Activated naive CD4-positive, alpha-beta T cell (primary cell): ENCODE data around the gene GRK1.

ENCODE experiments used
- DNase-seq, 4 experiments: peaks; one replicate each; lab custom pipeline; 2025; lab: John Stamatoyannopoulos, UW

The GRK1 gene

DNA sequence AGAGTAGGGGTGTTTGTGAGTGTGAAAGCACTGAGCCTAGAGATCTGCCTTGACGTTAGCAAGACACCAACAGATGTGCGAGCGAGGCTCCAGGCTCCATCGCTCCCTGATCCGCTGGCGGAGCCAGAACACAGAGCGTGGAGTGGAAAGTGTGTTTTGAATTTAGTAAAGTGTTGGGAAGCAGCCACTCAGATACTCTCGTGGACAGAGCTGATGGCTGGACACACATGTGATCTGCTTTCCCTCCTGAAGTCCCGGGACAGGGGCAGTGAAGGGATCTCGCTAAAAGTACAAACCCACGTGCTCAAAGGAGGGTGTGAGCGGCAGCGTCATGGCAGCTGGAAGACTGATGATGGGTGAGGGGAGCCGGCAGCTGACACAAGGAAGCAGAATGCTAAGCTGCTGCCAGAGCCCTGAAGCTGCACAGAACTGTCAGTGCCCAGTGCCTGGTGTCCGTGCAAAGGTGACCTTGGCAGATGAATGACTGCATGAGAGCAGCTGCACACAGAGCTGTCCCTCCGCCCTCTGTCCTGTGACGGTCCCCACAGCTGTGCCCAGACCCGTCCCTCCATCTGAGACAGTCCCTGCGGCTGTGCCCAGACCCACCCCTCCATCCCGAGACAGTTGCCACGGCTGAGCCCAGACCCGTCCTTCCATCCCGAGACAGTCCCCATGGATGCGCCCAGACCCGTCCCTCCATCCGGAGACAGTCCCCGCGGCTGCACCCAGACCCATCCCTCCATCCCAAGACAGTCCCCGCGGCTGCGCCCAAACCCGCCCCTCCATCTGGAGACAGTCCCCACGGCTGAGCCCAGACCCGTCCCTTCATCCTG, 62.4 kb downstream of the GRK1 start:
- DNase-seq, result no peak

DNA sequence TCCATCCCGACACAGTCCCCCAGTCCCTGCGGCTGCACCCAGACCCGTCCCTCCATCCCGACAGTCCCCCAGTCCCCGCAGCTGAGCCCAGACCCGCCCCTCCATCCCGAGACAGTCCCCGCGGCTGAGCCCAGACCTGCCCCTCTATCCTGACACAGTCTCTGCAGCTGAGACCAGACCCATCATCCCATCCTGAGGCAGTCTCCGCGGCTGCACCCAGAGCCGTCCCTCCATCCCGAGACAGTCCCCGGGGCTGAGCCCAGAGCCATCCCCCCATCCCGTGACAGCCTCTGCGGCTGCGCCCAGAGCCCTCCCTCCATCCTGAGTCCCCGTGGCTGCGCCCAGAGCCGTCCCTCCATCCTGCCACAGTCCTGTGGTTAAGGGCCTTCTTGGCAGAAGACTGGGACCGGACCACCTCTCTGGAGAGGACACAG, 63.3 kb downstream of the GRK1 start:
- DNase-seq, result no peak

DNA sequence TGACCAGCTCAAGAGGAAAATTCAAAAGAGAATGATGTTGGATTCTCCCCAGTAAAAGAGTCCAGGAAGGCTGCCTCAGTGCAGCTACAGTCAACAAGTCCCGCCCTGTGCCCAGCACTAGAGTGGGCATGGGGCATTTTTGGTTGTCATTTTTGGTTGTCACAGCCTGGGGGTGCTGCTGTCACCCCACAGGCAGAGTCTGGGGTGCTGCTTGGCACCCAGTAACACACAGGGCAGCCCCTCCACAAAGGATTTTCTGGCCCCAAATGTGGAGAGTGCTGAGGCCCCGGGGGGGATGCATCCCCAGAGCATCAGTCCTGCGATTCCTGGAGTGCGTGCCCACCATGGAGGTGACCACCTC, 63.8 kb downstream of the GRK1 start:
- no peak for DNase-seq

DNA sequence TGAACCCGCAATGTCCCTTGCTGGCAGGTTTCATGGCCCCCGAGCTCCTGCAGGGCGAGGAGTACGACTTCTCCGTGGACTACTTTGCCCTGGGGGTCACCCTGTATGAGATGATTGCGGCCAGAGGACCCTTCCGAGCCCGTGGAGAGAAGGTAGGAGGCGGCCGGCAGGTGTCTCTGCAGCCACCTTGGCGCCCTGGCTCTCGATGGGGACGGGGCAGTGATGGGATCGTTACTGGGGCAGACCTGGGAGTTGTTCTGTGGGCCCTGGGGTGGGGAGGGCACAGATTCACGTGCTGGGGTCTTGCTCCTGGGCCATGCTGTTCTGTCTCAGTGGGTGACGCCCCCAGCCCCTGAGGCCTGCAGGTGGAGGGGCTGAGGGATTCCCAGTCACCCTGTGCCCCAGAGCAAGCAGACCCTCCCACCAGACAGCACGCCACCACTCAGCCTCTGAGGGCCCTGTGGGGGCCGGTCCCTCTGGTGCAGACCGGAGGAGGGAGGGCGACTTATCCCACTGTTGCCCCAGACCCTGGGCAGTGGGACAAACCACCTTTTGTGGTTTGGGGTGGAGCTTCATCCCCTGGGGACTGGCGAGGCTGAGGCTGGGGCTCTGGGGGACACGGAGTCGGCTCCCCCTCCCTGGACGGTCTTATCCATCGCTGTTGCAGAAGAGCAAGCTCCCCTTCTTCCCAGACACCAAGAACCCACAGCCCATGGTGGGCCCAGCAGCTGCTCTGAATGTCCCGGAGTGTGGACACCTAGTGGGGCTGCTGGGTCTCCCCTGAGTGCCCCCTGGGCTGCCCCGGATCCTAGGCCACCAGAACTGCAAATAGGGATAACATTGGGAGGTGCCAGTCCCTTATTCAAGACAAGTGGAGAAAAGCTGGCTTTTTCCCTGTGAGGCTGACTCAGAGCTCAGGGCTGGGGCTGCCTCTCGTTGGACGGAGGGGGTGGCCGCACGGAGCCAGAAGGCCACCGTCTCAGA, 64.5 kb downstream of the GRK1 start:
- DNase-seq, result no peak

DNA sequence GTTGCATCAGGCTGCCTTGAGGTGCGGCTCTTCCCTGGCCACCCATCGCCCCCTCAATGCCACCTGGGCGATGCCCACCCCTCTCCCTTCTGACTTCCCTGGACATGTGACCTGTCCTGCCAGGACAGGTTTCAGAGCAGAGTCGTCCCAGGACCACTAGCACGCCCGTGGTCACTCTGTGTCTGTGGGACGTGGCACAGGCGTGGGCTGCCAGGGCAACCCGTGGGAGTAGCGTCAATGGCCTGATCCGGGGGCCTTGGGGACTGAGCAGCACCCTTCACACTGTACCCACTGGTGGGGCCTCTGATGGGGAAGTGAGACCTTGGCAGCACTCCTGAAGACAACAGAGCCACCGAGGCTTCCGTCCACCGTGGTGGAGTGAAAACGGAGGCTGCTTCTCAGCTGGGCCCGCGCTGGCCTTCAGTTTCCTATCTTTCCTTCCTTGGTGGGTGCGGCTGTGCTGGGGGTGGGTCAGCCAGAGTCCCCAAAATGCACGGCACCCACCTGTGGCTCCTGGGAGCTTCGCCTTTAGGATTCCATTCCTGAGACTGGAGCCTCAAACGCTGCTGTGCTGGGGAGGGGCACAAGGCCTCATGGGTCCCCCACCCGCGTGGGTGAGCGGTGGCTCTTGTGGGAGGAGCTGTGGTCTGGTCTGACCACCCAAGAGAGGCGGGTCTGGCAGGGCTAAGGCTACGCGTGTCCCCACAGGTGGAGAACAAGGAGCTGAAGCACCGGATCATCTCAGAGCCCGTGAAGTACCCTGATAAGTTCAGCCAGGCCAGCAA, 65.3 kb downstream of the GRK1 start:
- no peak for DNase-seq

DNA sequence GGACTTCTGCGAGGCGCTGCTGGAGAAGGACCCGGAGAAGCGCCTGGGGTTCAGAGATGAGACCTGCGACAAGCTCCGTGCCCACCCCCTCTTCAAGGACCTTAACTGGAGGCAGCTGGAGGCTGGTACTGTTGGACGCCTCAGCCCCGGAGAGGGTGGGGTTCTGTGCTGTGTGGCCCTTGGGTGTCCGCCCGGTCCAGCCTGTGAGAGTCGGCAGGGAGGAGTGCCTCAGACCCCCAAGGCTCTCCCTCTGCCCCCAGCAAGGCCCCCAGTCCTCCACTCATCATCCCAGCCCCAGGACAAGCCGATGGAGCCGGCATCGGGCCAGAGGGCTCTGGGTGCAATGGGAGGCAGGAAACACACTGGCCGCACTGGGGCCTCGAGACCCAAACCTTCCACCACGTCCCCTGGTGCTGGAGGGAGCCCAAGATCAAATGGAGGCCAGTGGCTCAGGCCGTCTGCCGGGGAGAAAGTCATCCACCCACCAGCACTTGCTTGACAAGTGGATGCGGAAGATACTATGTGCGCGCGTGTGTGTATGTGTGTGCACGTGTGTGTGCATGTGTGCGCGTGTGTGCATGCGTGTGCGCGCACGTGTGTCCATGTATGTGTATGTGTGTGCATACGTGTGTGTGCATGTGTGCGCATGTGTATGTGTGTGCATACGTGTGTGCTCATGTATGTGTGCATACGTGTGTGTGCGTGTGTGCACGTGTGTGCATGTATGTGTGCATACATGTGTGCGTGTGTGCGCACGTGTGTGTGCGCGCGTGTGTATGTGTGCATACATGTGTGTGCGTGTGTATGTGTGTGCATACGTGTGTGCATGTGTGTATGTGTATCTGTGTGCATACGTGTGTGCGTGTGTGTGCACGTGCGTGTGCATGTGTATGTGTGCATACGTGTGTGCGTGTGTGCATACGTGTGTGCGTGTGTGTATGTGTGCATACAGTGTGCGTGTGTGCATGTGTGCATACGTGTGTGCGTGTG, 66.2 kb downstream of the GRK1 start:
- DNase-seq, result no peak

DNA sequence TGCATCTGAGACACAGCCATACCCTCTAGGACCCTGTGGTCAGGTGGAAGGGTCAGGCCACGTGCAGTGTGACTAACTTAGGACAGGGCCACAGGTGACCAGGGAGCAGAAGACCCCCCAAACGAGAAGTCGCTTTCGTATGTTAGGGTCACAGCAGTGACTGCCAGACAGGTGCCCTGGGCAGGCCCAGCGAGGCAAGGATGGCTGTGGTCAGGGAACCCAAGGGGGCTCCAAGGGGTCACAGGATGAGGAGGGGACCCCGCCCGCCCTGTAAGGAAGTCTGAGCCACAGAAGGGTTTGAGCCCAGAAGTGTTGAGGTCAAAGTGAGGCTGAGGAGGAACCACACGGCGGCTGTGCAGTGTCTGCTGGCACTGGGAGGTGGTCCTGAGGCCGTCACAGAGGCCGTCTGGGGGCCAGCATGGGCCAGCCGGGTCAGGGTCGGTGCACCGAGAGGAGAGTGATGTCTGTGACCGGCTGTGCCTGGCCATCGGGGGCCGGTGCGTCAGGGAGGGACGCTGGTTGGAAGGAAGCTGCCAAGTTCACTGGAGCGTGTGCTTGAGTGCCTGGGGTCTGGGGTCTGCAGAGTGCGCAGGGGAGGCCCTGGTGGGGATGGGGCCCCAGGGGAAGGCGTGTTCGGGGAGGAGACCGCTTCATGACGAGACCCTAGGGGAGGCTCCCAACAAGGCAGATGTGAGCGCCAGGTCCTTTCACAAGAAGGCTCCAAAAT, 67.2 kb downstream of the GRK1 start:
- DNase-seq, result no peak

DNA sequence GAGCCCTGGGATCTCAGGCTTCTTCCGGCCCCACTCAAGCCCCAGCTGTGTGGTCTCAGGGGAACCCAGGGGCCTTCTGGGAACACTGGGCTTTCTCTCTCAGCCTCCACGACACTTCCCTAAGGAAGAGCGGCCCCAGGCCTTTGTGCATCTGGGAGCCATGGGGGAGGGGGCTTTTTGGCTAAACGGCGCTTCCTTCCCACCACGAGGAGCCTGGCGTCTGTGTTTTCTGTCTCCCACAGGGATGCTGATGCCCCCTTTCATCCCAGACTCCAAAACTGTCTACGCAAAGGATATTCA, 67.8 kb downstream of the GRK1 start:
- DNase-seq, result no peak

DNA sequence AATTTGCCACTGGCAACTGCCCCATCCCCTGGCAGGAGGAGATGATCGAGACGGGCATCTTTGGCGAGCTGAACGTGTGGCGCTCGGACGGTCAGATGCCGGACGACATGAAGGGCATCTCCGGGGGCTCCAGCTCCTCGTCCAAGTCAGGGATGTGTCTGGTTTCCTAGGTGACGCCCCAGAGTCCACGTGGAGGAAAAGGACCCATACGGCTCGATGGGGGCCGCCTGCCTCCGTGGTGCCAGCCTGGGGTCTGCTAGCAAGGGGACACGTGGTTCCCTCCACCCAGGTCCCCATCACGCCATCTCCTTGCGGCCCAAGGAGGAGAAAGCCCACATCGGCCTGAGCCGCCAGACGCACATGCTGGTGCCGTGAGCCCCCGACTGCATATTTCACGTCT, 68.2 kb downstream of the GRK1 start:
- no peak for DNase-seq

DNA sequence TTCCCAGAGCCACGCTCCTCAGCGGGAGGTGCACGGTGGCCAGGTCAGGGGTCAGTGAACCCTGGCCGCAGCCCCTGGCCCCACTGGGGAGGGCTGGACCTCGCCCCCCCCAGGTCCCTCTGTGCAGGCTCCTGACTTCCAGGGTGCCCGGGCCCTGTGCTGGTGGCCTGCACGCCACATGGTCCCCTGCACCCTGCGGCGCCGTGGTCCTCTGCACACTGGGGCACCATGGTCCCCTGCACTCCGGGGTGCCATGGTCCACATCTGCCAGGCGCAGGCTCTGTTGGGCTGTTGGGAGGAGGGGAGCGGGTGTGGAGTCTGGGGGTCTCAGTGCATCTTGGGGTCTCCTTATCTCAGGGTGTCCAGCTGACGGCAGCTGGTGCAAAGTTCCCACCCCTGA, 68.7 kb downstream of the GRK1 start:
- no peak for DNase-seq

DNA sequence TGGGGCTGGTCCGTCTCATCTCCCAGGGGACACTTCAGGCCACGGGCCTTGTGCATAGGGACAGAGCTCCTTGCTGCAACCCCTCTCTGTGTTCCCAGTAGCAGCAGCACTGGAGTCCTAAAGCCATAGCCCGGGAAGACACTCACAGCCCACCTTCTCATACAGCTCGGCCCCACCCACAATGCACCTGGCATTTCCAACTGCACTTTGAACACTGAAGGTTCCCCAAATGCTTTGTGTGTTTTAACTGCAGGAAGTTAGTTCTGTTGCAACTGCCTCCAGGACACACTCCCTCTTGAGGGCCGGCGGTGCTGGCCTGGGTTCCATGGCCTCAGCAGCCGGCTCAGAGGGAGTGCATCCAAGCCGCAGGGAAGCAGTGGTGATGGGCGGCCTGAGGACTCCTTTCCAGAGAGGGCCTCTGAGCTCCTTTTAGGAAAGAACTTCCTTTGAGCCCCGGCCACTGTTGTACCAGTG, 69.3 kb downstream of the GRK1 start:
- no peak for DNase-seq

DNA sequence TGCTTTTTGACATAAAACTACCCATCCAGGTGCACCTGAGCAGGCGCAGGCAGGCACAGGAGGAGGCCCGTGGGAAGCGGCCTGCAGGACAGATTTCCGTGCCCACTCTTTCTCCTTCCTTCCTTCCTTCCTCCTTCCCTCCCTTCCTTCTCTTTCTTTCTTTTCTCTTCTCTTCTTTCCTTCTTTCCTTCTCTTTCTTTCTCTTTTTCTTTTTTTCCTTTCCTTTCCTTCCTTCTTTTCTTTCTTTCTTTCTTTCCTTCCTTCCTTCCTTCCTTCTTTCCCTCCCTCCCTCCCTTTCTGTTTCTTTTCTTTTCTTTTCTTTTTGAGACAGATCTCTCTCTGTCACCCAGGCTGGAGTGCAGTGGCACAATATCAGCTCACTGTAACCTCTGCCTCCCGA, 70.8 kb downstream of the GRK1 start:
- no peak for DNase-seq

DNA sequence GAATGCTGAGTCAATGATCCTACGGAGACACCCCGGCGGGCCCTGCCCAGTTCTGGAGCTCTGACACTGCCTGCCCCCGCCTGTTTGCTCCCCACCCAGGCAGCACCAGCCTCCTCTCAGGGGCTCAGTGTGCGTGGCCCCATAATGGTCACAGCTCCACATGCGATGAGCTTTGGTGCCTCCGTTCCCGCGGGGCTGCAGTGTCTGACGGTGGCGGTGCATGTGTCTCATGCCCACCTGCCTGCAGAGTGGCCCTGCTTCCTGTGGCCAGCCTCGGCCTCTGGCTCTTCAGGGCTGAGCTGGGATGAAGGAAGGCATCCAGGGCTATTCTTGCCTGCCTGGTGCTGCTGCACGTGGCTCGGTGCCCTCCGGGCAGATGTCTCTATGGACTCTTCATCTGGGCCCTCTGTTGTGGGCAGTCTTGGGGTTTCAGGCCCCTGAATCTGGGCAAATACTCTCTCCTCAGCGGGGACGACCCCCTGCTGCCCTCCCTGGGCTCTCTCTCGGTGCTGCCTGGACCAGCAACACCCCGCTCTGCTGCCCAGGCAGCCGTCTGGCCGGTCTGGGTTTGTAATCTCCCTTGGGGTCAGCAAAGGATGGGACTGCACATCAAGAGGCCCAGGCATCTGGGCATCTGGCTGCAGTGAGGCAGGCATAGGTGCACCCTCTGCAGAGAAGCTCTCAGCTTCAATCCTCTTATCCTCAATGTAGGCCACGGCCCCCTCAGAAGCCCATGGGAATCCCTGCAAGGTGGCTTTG, 72.7 kb downstream of the GRK1 start:
- no peak for DNase-seq

DNA sequence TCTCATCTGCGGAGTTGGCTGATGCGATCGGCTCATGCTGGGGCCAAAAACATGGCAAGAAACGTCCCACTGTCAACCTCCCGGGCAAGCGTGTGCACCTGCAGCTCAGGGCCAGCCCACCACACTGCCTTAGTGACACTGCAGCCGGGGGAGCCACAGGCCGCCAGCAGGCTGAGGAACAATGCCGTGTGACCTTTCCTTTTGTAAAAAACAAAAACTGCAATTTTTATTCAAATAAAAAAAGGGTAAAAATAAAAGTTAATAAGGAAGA, 73.2 kb downstream of the GRK1 start:
- DNase-seq, result no peak

DNA sequence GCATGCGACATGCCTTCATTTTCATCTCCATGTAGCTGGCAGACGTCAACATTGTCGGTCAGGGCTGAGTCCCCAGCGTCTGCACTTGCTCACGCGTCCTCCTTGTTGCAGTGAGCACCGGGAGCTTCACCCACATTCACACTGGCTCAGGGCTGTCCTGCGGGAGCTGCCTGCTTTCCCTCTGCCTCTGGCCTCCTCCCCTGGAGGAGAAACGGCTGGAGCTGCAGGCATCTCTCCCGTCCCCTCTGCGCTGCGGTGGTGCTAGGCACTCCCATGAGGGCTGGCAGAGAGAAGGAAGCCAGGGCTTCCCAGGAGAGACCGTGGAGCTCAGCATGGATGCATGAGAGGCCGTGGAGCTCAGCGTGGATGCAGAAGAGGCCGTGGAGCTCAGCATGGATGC, 73.6 kb downstream of the GRK1 start:
- DNase-seq, result no peak

DNA sequence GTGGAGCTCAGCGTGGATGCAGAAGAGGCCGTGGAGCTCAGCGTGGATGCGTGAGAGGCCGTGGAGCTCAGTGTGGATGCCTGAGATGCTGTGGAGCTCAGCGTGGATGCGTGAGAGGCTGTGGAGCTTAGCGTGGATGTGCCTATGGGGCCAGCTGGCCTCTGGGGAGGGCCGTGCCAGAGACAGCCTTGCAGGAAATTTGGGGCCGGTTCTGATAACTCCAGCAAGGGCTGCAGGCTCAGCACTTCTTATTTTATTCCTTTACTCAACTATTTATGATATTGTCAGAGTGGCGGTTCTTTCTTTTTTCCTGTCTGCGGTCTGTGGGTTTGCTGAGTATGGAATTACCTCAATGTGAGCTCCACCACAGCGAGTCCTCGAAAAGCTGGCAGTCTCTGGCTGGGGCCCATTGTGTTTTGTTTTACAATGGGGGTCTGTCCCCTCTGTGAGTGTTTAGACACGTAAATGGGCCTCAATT, 74.2 kb downstream of the GRK1 start:
- no peak for DNase-seq

DNA sequence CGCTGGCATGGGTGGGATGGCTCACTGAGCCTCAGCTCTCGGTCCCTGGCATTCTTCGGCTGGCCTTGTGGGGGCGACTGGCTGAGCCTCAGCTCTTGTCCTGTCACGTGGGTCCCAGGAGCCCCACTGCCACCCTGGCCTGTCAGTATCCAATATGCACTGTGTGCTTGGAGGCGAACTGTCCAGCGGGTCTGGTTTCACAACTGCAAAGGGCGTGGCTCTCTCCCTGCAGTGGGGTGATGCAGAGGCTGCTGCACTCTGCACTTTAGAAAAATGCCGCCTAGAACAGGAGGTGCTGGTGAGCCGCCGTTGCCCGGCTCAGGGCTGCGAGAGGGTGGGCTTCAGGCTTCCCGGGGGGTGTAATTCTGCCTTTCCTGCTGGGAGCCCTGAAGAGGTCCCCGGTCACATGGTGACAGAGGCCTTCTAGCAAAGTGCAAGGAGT, 75.0 kb downstream of the GRK1 start:
- no peak for DNase-seq

DNA sequence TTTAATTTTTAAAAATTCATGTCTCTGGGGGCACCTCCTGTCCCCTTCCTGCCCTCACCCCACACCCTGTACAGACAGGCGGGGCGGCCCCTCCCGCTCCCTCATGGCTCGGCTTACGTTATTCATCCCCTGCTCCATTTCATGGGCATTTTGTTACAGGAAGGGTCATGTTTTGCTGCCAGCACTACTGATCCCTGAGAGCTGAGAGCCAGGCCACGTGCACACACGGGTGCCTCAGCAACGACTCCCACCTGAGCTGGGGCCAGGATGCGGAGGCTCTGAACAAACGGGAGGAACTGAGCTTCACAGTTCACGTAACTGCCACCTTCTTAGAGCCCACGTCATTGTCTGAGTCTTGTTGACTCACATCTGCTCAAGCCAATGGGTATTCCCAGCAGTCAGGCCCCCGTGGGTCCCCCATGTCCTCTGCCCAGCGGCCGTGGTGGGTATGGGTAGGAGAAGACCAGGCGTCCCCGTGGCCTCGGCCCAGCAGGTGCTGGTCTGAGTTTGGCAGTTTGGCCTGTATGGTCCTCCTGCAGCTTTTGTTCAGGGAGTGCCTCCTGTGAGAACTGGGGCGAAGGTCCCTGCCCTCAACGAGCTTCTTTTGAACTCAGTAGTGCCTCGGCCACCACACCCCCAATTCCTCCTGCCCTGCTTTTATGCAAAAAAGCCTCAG, 75.6 kb downstream of the GRK1 start:
- DNase-seq, result no peak
